ENCODE results near the gene ATXN2.
A peak's percentile ranks its signal among the peaks of the same experiment; 100 is the strongest.
"Not testable (repeated sequence)": the region's sequence is repeated elsewhere in the genome, so short reads cannot be mapped to it uniquely, and the experiment has no call there.

Gene ATXN2

DNA sequence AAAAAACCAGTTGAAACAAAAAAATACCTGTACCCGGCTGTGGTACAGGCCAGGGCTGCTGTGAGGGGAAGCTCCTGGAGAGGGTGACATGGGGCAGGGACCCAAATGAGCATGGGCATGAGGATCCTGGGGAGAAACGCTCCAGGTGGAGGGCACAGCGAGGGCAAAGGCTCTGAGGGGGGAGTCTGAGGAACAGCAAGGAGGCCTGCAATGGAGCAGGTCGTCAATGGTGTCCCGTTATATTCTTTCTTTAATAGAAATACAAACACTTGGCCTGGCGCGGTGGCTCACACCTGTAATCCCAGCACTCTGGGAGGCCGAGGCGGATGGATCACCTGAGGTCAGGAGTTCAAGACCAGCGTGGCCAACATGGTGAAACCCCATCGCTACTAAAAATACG, 1.9 kb upstream of the ATXN2 start:
- DNase-seq (ENCODE audit: low read depth in 2 of 2) = not testable (repeated sequence)

DNA sequence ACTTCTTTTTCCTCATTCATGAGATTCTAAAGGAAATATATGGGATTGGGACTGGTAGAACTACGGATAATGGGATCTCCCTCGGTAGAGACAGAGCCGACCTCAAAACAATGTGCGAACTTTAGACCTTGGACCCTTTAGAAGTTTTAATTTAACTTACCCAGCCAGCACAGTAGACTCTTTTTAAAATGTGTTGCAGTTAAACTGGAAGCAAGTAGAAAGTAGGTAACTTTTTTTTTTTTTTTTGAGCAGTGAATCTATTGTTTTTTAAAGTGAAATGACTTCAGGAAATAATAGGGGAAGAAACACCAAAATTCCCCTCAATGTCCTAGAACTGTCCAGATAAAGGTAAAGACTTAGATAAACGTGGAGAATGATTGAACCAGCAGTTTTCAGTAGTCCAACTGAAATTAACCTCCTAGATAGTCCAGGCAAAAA, 1.1 kb upstream of the ATXN2 start:
- DNase-seq (ENCODE audit: low read depth in 2 of 2) = no peak

DNA sequence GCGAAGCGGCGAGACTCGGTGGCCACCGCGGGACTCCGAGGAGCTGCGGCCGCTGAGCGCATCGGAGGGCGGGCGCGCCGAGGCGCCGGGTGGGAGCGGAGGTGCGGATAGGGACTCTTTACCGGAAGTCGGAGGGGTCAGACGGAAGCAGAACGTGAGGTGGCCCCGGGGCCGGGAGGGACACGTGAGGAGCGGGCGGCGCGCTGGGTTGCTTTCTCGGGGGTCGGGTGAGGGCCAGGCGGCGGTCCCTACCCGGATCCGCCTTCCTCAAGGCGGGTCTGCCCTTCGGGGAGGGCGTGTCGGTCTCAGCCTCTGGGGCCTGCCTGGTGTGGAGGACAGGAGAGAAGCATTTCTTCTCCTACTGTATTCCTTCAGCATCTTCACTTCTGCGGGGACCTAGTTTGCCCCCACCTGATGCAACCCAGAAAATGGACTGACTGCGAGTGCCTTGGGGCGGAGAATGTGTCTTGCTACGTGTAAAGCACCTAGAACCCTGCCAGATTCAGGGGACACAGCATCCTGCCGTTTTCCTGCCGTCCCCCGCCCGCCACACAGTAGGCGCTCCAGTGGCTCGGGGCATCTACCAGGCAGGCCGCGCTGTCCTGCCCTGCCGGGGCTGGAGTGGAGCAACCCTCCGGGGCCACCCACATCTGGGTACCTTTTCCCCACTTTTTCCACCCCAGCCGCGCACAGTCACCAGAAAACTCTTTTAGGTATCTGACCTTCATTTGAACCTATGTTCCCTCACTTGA, 514 bp upstream of the ATXN2 start:
- peak; percentile 86 for DNase-seq (ENCODE audit: low read depth in 2 of 2)

DNA sequence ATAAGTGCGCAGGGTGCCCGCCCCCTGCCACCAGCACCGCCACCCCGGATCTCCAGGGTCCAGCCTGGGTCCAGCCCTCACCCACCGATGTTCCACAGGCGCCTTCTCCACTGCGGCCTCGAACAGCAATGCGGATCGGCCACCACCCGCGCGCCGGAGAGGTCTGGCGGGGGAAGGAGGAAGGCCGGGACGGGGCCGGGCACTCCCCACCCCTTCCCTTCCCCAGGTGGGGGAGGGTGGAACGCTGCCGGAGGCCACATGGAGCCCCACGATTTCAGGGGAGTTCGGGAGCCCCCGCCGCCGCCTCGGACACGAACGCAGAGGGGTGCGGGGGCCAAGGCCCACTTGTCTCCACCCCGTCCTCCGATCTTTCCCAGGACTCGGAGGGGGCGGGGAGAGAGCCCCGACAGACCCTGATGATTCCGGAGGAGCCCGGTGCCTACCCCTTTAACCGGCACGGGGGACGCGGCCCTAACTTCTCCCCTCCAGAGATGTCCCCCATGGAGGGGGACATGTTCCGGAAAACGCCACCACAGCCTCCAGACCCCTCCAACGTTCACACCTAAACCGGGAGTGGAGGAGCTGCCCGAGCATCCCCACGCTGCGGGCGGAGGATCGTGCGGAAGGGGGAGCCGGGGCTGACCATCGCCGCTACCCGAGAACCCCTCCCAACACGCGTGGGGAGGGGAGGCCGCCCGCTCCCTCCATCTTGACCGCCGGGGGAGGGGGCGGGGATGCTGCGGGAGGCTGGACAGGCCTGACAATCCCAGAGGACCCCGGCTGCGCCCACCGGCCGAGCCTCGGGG, 1.1 kb downstream of the ATXN2 start:
- peak in 1 of 2 donors; percentile 9 for DNase-seq (ENCODE audit: low read depth in 2 of 2)

DNA sequence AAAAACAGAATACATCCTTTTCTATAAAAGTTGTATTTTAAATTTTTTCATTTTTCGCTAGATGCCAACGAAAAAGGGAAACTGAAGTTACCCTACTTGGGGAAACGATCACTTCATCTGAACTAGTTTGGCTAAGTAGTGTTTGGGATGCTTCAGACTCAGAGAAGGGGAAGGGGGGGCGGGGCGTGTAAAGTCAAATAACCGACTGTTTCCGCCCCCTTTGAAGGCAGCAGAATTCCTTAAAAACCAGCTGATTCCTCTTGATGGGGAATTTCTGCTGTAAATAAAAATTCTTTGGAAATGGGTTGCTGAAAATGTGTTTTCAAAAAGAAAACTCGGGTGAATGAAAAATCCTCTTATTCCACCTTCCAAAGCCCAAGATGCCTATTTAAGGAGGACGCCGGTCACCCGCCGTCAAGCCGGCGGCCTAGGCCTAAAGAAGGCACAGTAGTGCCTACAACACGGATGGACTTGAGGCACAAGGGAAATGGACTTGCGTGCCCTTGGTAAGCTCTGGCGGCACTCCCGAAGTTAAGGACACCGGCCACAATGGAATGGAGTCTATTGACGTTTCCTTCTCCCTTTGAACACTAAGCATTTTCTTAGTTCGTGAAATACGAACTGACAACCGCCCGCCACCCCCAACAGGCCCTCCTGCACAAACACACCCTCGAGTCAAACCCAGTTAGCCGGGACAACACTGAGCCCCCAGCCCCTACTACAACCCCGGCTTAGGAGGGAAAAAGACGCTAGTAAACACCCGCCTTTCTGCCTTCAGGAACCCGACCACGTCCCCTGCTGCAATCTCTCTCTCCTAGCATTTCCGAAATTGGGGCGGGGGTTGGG, 1.9 kb downstream of the ATXN2 start:
- no peak for DNase-seq (ENCODE audit: low read depth in 2 of 2)

DNA sequence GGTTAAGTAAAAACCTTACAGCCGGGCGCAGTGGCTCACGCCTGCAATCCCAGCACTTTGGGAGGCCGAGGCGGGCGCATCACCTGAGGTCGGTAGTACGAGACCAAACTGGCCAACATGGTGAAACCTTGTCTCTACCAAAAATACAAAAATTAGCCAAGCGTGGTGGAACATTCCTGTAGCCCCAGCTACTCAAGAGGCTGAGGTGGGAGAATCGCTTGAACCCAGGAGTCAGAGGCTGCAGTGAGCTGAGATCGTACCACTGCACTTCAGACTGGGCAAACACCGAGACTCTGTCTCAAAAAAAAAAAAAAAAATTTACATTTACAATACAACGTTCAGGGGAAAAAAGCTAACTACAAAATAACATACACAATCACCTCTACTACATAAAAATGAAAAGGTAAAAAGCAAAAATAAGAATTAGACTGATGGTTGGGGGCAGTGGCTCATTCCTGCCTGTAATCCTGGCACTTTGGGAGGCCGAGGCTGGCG, 3.7 kb downstream of the ATXN2 start:
- DNase-seq (ENCODE audit: low read depth in 2 of 2) = not testable (repeated sequence)

DNA sequence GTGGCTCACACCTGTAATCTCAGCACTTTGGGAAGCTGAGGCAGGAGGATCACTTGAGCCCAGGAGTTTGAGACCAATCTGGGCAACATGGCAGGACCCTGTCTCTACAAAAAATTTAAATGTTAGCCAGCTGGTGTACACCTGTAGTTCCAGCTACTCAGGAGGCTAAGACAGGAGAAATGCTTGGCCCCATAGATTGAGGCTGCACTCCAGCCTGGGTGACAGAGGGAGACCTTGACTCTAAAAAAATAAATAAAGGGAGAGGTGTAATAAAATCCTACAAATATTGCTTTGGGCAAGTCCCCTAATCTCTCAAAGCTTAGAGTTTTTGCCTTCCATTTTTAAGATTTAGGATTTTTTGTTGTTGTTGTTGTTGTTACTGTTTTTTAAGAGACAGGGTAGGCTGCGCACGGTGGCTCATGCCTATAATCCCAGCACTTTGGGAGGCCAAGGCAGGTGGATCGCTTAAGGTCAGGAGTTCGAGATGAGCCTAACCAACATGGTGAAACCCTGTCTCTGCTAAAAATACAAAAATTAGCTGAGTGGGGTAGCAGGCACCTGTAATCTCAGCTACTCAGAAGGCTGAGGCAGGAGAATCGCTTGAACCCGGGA, 7.6 kb downstream of the ATXN2 start:
- DNase-seq (ENCODE audit: low read depth in 2 of 2) = not testable (repeated sequence)

DNA sequence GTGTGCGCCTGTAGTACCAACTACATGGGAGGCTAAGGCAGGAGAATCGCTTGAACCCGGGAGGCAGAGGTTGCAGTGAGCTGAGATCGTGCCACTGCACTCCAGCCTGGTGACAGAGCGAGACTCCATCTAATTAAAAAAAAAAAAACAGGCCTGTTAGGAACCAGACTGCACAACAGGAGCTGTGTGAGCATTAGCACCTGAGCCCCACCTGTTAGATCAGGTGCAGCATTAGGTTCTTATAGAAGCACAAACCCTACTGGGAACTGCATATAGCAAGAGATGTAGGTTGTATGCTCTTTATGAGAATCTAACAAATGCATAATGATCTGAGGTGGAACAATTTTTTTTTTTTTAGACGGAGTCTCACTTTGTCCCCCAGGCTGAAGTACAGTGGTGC, 8.6 kb downstream of the ATXN2 start:
- DNase-seq (ENCODE audit: low read depth in 2 of 2) = no peak

DNA sequence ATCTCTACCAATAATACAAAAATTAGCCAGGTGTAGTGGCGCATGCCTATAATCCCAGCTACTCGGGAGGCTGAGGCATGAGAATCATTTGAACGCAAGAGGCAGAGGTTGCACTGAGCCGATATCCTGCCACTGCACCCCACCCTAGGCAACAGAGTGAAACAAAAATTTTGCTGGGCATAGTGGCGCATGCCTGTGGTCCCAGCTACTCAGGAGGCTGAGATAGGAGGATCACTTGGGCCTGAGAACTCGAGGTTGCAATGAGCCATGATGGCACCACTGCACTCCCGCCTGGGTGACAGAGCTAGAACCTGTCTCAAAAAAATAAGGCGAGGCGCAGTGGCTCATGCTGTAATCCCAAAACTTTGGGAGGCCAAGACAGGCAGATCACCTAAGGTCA, 9.5 kb downstream of the ATXN2 start:
- no peak for DNase-seq (ENCODE audit: low read depth in 2 of 2)

DNA sequence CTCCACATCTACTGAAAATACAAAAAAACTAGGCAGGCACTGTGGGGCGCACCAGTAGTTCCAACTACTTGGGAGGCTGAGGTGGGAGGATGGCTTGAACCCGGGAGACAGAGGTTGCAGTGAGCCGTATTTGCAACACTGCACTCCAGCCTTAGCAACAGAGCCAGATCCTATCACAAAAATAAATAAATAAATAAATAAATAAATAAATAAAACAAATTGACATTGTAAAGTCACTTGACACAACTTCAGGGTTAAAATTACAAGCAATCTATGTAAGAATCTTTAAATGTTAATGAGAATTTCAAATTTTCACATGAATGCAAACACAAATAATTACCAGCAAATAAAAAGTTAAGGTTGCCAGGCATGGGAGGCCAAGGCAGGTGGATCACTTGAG, 11.1 kb downstream of the ATXN2 start:
- DNase-seq (ENCODE audit: low read depth in 2 of 2) = no peak

DNA sequence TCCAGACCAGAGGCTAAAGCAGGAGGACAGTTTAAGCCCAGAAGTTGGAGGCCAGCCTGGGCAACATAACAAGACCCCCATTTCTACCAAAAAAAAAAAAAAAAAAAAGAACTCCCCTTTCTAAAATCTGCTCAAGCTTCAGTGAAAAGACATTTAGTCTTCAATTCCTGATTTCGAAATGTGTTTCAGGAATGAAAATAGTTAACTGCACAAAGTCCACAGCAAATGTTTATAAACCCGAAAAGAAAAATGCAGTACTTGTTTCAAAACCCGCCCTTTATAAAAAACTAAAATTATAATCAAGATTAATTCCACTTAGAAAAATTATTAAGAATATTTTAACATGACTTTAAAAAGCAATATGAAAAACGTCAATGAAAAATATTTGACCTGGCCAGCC, 12.1 kb downstream of the ATXN2 start:
- no peak for DNase-seq (ENCODE audit: low read depth in 2 of 2)

DNA sequence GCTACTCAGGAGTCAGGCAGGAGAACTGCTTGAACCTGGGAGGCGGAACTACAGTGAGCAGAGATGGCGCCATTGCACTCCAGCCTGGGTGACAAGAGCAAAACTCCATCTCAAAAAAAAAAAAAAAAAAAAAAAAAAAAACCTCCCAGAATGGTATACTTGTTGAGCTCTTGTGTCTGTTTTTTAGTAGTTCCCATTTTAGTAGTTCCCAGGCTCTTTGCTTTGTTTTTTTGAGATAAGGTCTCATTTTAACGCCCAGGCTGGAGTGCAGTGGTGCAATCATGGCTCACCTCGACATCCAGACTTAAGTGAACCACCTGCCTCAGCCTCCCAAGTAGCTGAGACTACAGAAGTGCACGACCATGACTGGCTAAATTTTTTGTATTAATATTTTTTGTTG, 13.4 kb downstream of the ATXN2 start:
- DNase-seq (ENCODE audit: low read depth in 2 of 2) = no peak

DNA sequence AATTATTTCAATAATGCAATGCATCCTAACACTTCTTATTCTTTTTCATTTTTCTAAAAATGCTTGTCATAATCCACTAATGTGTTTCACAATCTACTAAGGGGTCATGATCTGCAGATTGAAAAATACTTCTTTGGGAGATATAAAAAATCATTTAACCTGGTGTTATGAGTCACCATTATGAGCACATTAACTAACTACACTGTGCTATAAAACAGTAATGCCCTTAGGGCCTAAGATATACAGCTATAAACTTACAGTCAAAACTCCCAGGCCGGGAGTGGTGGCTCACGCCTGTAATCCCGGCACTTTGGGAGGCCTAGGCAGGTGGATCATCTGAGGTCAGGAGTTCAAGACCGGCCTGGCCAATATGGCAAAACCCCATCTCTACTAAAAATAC, 14.2 kb downstream of the ATXN2 start:
- no peak for DNase-seq (ENCODE audit: low read depth in 2 of 2)

DNA sequence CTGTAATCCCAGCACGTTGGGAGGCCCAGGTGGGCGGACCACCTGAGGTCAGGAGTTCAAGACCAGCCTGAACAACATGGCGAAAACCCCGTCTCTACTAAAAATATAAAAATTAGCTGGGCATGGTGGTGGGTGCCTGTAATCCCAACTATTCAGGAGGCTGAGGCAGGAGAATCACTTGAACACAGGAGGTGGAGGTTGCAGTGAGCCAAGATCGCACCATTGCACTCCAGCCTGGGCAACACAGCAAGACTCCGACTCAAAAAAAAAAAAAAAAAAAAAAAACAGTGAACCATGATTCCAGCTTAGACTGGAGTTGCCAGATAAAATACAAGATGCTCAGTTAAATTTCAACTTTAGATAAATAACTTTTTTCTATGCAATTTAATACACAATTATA, 15.6 kb downstream of the ATXN2 start:
- not testable (repeated sequence) for DNase-seq (ENCODE audit: low read depth in 2 of 2)

DNA sequence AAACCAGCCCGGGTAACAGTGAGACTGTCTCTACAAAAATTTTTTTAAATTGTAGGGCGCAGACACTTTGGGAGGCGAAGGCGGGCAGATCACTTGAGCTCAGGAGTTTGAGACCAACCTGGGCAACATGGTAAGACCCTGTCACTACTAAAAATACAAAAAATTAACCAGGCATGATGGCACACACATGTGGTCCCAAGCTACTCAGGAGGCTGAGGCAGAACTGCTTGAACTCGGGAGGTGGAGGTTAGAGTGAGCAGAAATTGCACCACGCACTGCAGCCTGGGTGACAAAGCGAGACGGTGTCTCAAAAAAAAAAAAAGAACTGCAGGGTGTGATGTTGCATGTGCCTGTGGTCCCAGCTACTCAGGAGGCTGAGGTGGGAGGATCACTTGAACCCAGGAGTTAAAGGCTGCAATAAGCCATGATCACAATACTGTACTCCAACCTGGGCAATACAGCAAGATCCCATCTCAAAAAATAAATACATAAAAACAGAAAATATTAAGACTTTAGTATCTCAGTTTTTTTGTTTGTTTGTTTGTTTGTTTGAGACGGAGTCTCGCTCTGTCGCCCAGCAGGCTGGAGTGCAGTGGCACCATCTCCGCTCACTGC, 16.9 kb downstream of the ATXN2 start:
- no peak for DNase-seq (ENCODE audit: low read depth in 2 of 2)

DNA sequence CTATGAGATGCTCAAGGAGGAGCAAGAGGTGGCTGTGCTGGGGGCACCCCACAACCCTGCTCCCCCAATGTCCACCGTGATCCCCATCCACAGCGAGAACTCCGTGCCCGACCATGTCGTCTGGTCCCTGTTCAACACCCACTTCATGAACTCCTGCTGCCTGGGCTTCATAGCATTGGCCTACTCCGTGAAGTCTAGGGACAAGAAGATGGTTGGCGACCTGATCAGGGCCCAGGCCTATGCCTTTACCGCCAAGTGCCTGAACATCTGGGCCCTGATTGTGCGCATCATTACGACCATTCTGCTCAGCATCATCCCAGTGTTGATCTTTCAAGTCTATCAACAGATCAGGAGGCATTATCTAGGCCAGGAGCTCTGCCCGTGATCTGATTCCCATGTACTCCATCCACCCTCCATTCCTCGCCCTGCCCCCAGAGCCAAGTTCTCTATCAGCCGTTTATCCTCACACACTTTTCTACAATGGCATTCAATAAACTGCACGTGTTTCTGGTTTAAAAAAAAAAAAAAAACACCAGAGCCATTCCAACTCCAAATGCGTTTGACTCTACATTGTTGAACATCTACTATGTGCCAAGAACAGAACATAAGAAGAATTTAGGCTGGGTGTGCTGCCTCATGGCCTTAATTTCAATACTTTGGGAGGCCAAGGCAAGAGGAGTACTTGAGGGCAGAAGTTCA, 17.5 kb downstream of the ATXN2 start:
- DNase-seq (ENCODE audit: low read depth in 2 of 2) = no peak

DNA sequence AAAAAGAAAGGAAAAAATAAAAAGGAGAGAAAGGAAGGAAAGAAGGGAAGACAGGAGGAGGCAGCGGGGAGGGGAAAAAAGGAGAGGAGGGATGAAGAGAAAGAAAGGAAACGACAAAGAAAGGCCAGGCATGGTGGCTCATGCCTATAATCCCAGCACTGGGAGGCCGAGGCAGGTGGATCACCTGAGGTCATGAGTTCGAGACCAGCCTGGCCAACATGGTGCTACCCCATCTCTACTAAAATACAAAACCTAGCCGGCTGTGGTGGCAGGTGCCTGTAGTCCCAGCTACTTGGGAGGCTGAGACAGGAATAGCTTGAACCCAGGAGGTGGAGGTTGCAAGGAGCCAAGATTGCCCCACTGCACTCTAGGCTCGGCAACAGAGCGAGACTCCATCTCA, 18.4 kb downstream of the ATXN2 start:
- DNase-seq (ENCODE audit: low read depth in 2 of 2) = no peak

DNA sequence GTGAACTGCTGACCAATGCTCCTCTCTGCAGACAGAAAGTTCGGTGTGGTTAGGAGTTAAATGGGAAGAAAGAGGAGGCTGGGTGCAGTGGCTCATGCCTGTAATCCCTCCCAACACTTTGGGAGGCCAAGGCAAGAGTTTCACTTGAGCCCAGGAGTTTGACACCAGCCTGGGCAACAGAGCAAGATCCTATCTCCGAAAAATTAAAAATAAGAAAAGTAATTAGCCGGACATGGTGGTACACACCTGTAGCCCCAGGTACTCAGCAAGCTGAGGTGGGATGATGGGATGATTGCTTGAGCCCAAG, 19.0 kb downstream of the ATXN2 start:
- no peak for DNase-seq (ENCODE audit: low read depth in 2 of 2)

DNA sequence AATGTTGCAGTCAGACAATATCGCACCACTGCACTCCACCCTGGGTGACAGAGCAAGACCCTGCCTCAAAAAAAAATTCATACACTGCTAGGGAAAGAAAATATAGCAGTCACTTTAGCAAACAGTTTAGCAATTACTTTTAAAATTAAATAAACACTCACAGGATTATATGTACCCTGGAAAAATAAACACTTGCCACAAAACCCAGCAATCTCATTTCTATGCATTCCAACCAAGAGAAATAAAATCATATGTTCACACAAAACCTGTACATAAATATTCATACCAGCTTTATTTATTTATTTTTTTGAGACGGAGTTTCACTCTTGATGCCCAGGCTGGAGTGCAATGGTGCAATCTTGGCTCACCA, 20.2 kb downstream of the ATXN2 start:
- no peak for DNase-seq (ENCODE audit: low read depth in 2 of 2)

DNA sequence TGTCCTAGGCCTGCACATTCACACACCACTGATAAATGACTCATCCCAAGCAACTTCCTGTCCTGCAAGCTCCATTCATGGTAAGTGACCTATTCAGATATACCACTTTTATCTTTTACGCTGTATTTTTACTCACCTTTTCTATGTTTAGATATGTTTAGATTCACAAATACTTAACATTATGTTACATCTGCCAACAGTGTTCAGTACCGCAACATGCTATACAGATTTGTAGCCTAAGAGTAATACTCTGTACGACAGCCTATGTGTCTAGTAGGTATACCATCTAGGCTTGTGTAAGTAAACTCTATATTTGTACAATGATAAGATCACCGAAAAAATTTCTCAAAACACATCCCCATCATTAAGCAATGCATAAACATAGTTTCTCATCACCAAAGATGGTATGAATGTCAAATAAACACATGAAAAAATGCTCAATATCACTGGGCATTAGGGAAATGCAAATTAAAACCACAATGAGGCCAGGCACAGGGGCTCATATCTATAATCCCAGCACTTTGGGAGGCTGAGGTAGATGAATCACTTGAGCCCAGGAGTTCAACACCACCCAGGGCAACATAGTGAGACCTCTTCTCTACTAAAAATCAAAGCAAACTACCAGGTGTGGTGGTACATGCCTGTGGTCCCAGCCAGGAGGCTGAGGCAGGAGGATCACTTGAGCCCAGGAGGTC, 20.7 kb downstream of the ATXN2 start:
- DNase-seq (ENCODE audit: low read depth in 2 of 2) = no peak

All from stimulated activated CD8-positive, alpha-beta memory T cell treated with anti-CD3 and anti-CD28 coated beads, Interleukin-15, amount 100 ng/mL, for 48 hours (primary cell).